ENCODE measurements around the gene TBX2.
"Not testable (repeated sequence)": the region's sequence is repeated elsewhere in the genome, so short reads cannot be mapped to it uniquely, and the experiment has no call there.

Gene TBX2

DNA sequence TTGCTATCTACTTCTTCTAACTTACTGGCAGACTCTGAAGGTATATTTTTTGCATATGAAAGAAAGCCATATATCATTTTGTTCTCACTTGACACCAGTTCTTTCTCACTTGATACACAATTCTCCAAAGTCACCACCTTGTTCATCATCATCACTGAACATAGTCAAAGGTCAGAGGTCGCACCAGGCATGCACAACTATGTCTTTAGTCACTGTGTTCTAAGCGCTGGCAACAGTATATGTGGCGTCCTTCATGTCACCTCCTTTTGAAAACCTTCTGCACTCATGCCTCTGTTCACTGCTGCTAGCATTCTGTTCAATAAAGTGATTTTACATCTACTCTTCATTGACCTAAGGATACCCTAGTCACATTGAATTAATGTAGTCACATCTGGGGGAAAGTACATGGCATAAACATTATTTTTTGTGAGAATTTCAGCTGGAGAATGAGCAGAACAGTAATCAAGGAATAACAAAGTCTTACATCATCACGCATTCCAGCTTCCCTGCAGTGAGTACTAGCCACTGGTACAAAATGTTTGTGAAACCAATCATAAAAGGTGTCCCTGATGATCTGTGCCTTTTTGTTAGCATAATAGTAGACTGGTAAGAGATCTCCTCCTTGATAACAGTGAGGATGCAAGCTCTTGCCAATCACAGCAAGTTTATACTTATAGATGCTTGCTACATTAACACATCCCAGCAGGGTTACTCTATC lies 32.1 kb downstream of the TBX2 start:
- DNase-seq (ENCODE audit: low read depth in 3 of 3): no peak

GRCh38 chr17:61436273-61436672 lies 36.6 kb downstream of the TBX2 start:
- no peak for DNase-seq (ENCODE audit: low read depth in 3 of 3)

DNA sequence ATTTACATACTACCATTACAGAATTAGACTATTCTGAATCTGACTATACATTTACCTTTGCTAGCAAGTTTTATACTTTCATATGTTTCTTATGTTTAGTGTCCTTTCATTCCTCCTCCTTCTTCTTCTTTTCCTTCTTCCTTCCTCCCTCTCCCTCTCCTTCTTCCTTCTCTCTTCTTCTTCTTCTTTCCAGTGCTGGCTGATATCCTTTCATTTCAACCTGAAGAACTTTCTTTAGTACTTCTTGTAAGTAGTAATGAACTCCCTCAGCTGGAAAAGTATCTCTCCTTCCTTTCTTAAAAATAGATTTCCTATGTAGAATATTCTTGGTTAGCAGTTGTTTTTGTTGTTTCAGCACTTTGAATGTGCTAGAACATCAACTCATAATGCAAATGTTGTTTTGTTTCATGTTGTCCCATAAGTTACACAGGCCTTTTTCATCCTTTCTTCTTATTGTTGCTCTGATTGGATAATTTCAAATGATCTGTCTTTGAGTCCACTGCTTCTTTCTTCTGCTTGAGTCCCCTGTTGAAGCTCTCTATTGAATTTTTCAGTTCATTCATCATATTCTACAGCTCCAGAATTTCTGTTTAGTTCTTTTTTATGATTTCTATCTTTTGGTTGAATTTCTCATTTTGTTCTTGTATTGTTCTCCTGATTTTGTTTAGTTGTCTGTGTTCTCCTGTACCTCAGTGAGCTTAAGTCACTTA lies 37.5 kb downstream of the TBX2 start:
- DNase-seq (ENCODE audit: low read depth in 3 of 3): no peak

- no peak for DNase-seq (ENCODE audit: low read depth in 3 of 3)
Measured at GRCh38 chr17:61440697-61441096, 41.1 kb downstream of the TBX2 start.

DNA sequence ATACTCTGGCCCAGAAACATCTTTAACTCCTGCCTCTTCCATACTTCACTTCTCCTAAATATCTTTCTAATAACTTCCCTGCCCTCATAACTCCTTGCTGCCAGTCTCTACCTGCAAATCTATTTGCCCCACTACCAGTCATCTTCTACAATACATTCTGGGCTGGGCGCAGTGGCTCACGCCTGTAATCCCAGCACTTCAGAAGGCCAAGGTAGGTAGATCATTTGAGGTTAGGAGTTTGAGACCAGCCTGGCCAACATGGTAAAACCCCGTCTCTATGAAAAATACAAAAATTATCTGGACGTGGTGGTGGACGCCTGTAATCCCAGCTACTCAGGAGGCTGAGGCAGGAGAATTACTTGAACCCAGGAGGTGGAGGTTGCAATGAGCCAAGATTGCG lies 41.9 kb downstream of the TBX2 start:
- DNase-seq (ENCODE audit: low read depth in 3 of 3): not testable (repeated sequence)

DNA sequence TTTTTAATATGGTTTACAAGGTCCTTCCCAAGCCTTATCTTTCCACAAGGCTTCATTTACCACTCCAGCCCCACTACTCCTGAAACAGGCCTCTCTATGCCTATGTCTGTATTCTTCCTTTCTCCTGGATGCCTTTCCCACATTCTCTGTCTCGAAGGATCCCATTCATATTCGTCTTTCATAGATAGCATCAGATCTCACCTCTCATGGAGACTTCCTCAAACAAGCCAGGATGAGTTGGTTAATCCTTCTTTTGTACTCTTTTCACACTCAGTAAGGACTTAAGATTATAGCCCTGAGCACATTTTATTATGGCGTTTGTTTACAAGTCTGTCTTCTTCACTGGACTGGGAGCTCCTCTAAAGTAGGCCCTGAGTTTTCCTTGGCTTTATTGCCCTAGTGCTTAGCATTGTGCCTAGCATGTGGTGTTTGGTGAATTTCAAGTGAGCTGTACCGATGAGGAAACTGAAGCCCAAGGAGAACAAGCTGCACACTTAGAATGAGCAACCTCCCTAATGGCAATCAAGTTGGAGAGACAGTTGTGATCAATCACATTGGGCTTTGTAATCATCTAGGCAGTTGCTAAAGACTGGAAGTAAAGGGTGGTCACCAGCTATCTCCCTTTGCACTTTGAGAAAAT lies 42.6 kb downstream of the TBX2 start:
- DNase-seq (ENCODE audit: low read depth in 3 of 3): no peak

- no peak for DNase-seq (ENCODE audit: low read depth in 3 of 3)
Measured at GRCh38 chr17:61442878-61443474, 43.3 kb downstream of the TBX2 start.

DNA sequence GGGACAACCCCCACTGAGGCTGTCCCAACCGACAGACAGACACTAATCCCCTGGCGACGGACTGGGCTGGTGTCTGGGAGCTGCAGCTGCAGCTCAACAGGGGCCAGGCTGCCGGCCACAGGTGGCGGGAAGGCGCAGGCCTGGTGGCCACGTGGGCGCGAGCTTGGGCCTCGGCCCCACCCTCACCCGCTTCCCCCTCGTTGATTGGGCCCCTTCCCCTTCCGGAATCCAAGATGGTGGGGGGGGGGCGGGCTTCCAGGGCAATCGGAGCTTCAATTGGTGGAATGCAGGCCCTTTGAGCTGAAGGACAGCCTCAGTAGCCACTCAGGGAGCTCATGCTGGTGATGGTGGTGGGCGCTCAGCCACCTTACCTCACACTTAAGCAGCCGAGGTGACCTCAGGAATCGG lies 43.8 kb downstream of the TBX2 start:
- no peak for DNase-seq (ENCODE audit: low read depth in 3 of 3)

DNA sequence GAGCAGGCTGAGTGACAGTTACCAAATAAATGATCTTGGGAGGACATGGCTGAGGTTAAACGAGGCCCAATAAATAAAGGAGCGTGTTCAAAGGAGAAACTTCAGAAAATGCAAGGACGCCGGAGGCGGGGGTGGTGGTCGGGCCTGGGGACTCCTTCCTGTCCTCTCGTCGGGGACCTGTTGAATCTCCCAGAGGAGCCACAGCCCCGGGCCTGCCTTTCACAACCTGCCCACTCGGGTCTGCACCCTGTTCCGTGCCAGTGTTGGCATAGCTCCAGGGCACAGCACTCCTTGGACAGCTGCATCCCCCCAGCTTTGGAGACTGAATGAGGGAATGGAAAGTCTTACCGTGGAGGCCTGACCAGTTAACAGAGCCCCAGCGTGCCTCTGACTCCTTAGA lies 44.4 kb downstream of the TBX2 start:
- no peak for DNase-seq (ENCODE audit: low read depth in 3 of 3)

DNA sequence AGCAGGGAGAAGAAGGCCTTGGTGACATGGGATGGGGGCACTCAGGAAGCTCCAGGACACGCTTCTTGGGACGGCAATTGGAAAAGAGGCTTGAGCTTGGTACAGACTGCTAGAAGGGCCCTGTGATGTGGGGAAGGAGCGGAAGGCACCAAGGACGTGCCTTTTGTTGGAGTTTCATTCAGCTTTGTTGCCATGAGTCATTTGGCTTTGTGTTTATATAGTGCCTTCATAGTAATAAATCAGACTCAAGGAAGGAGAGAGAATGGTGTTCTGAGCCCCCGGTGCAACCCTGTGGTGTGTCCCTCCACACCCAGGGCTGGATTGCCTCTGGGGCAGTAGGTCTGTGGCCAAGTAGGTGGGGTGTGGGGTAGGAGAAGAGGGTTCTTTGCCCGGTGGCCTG lies 45.2 kb downstream of the TBX2 start:
- DNase-seq (ENCODE audit: low read depth in 3 of 3): no peak

DNA sequence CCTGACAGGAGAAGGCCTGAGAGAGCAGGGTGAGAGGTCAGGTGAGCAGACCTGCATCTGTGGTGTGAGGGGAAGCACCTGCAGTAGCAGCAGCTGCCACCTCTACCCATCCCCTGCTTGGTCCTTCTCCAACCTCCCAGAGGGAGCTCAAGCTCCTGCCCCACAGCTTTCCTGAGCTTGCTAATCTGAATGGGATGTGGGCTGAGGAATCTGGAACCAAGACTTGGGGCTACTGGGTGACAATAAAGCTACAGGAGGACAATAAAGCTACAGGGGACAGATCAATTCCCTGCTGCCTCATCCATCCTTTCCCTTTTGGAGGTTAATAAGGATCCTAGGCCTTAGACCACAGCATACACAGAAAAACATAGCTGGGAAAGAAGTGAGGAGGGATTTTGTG lies 47.7 kb downstream of the TBX2 start:
- DNase-seq (ENCODE audit: low read depth in 3 of 3): no peak

DNA sequence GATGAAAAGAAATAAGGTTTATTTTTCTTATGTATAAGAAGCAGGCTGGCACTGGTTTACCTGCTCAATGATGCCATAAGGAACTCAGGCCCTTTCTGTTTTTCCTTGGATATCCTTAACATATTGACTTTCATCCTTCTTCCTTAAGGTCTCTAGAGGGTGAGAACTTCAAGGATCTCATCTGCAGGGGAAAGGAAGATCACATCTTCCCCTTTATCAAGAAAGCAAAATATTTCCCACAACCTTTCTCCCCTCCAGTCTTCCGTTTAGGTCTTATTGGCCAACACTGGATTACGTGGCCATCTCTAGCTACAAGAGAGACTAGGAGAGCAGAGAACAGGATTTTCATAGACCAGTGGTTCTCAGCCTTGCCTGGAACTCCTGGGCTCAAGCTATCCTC lies 48.4 kb downstream of the TBX2 start:
- no peak for DNase-seq (ENCODE audit: low read depth in 3 of 3)

GRCh38 chr17:61449140-61449539 lies 49.5 kb downstream of the TBX2 start:
- DNase-seq (ENCODE audit: low read depth in 3 of 3): not testable (repeated sequence)

DNA sequence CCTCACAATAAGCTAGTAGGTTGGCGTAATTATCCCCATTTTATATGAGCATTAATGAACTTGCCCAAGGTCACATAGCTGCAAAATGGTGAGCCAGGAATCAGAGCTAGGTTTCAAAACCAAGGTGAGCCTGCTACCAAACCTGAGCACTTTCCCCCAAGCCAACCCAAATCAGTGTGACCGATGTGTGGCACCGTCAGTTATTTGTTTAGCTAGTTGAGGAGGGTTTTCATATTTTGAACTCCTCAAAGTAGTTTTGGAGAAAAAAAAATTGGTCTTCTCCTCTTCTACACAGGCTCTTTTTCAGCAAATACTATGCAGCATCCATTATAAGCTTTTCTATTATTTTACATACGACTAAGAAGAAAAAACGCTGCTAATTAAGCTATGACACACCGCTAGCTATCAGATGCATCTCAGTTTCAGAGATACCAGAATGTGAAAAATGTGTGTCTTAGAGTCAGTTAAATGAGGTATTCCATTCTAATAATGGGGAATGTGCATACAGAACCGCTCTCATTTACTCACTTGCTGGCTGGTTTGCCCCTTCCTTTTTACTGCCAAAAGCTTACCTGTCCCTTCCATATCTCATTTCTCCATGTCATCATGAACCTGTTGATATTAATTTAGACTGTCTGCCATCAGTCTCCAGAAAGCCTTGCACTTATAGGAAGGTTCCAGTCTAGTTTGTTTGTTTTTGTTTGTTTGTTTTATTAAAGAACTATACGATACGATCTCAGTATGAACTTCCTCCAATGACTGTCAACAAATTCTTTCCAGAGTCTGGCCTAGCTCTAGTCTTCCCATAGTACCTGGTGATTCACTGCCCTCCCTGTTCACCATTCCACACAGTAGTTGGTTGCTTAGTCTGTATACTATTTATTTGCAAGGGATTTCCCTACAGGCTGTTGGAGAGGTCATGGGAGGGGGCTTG lies 50.3 kb downstream of the TBX2 start:
- no peak for DNase-seq (ENCODE audit: low read depth in 3 of 3)

- DNase-seq (ENCODE audit: low read depth in 3 of 3): no peak
Measured at GRCh38 chr17:61450641-61451537, 51.2 kb downstream of the TBX2 start.

DNA sequence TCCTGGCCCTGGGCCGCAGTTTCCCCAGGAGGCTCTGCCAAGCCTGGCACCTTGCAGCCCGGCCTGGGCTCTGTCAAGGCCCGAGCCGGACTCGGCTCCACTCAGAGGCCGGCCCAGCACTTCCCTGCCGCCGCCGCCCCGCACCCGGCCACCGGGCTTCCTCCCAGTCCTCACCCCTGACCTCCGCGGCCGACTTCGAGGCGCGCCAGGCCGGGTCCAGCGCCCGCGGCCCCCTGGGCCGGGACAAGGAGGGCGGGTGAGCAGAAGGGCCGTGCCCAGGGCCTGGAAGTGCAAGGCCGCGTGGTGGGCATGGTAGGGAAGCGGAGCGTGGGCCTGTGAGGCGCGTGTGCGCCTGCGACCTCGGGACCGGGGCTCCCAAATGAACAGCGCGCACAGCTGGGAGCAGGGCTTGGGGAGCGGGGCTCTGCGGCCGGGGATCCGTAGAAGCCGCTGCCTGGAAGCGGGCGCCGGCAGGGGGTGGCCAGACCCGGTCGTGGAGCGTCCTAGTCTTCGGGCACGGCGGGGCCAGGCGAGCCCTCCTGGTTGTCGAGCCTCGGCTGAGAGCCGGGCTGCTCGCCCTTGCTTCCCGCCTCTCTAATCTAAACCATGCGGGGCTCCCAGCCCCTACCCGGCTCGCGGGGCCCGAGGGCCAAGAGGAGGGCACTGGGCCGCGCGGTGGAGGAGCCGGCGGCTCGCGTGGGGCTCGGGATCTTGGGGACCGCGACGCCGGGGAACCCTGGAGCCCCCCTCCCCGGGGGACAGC lies 52.1 kb downstream of the TBX2 start:
- no peak for DNase-seq (ENCODE audit: low read depth in 3 of 3)

GRCh38 chr17:61452301-61453290 lies 53.0 kb downstream of the TBX2 start, which contains the start of gene TBX4:
Gene TBX4 (plus strand): TSS chr17:61452422. CDS start chr17:61456491, 4,069 bp downstream.
- no peak for DNase-seq (ENCODE audit: low read depth in 3 of 3)

All from stimulated activated CD4-positive, alpha-beta T cell treated with anti-CD3 and anti-CD28 coated beads, TNF-alpha, amount 100 ng/mL, for 48 hours (primary cell).